GM12878 (cell line): ENCODE data around the gene ZWILCH. TPM values are rescaled to one million over a fixed set of nuclear protein-coding genes. Genes with fewer than 3 reads are reported as not detected.

Source experiments
- BHLHE40 ChIP-seq, 2 experiments: fragments of 450-650 bp in 1 of 2; IDR thresholded peaks; 2 replicates each; pipeline ENCODE4 v1.6.1; 2011 to 2017; ENCODE audit warnings: low read depth in 2 of 2, borderline replicate concordance in 1 of 2, improper control_type of control experiment in 1 of 2, low read length in 1 of 2, mild to moderate bottlenecking in 1 of 2
- ESRRA ChIP-seq: IDR thresholded peaks from 2 replicates; pipeline ENCODE4 v1.6.1; 2012; ENCODE audit warnings: mild to moderate bottlenecking, low read length, improper control_type of control experiment
- IKZF2 ChIP-seq, 2 experiments: fragments of 450-650 bp; IDR thresholded peaks; 2 replicates each; pipeline ENCODE4 v1.6.1; 2017; ENCODE audit warnings: mild to moderate bottlenecking in 2 of 2, moderate library complexity in 2 of 2
- KLF5 ChIP-seq: fragments of 450-650 bp; IDR thresholded peaks from 2 replicates; pipeline ENCODE4 v1.6.1; 2014; ENCODE audit warnings: mild to moderate bottlenecking; ENCODE audit not compliant: partially characterized antibody
- POLR2AphosphoS5 ChIP-seq: IDR thresholded peaks from 2 replicates; pipeline ENCODE4 v1.6.1; 2011; ENCODE audit warnings: mild to moderate bottlenecking, low read length, inconsistent platforms
- RCOR1 ChIP-seq: conservative IDR thresholded peaks from 2 replicates; pipeline ENCODE4 v1.6.1; 2012; ENCODE audit warnings: low read depth, low read length, improper control_type of control experiment
- WRNIP1 ChIP-seq: IDR thresholded peaks from 2 replicates; pipeline ENCODE4 v1.6.1; 2011; ENCODE audit warnings: low read depth, low read length, improper control_type of control experiment, borderline replicate concordance
- ZNF217 ChIP-seq: fragments of 450-650 bp; IDR thresholded peaks from 2 replicates; pipeline ENCODE4 v1.6.1; 2017; ENCODE audit warnings: antibody characterized with exemption, mild to moderate bottlenecking
- polyA plus RNA-seq, 11 experiments: library from polyadenylated mRNA; depleted of rRNA in 4 of 11; unstranded in 6 of 11; stranded (reverse) in 5 of 11; fragments of >200 nt; fragmentation: Nextera tagmentation in 4 of 11; fragmentation: Illumina TruSeq in 1 of 11; extraction: Ambion mirVana in 4 of 11; extraction: Trizol in 1 of 11; gene quantifications; 1 replicate in 1 of 11; 2 replicates in 10 of 11; pipeline versions ENCODE4 v1.2.1 to v1.2.3, GENCODE V29; 2011 to 2016; ENCODE audit warnings: inconsistent platforms in 2 of 11, missing spikeins in 2 of 11, low read depth in 1 of 11
- total RNA-seq, 4 experiments: library from RNA; depleted of rRNA in 3 of 4; stranded (reverse); fragments of >200 nt in 3 of 4; fragmentation: Illumina TruSeq in 1 of 4; extraction: Trizol in 1 of 4; gene quantifications; 2 replicates each; pipeline versions ENCODE4 v1.2.1 to v1.2.3, GENCODE V29; 2013 to 2021
- TF ChIP-seq, protein P1 (sequence below): fragments of 450-650 bp; formaldehyde crosslinking; IDR thresholded peaks from 2 replicates; pipeline ENCODE4 v1.4.0; 2020; ENCODE audit warnings: mild to moderate bottlenecking, moderate library complexity
- TF ChIP-seq, protein P2 (sequence below): IDR thresholded peaks from 2 replicates; pipeline ENCODE4 v1.6.1; 2011; ENCODE audit warnings: low read depth, low read length, improper control_type of control experiment, borderline replicate concordance
- TF ChIP-seq, protein P3 (sequence below): fragments of 450-650 bp; IDR thresholded peaks from 2 replicates; pipeline ENCODE4 v1.6.1; 2017; ENCODE audit warnings: borderline replicate concordance
- TF ChIP-seq, protein P4 (sequence below): fragments of 450-650 bp; IDR thresholded peaks from 2 replicates; pipeline ENCODE4 v1.6.1; 2017; ENCODE audit warnings: low read depth, mild to moderate bottlenecking, moderate library complexity
- TF ChIP-seq, protein P5 (sequence below): IDR thresholded peaks from 2 replicates; pipeline ENCODE4 v1.6.1; 2011; ENCODE audit warnings: low read depth, mild to moderate bottlenecking, low read length, moderate library complexity, borderline replicate concordance; ENCODE audit errors: extremely low read depth

ZWILCH gene
- total and polyA plus RNA-seq, 10 of the 15 experiments (the other 5 are each of a cell fraction or from before 2014, with no cell fraction given) = 15.6 to 73.9 (median 32.4) TPM

DNA sequence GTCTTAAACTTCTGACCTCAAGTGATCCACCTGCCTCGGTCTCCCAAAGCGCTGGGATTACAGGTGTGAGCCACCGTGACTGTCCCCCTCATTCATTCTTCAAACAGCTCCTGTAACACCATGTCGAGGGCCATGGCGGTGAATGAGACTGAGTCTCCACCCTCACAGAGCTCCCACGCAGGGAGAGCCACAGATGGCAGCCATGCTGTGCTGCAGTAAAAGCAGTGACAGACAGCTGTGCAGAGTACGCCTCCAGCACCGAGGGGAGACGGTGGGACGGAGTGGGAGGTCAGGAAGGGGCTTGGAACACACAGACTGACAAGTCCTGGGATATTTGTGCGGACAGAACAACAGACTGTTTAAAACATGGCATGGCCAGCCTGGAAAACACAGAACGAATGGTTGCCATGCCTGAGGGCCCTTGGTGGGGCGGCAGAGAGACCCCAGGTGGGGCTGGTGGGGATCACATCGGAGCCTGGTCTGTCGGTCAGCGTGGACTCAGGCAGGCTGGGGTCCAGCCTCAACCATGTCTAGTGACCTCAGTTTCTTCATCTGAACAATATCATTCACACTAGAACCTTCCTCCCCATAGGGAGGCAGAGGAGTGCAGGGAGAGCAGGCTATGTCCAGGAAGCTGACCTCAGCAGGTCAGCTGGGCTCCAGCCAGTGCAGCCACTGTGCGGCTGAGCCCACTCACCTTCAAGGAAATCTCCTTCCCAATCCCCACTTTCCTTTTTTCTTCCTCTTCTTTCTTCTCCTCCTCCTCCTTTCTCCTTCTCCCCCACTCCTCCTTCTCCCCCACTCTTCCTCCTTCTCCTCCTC is 81.2 kb downstream of the ZWILCH start (continued):
- TF ChIP-seq, protein P1, sequence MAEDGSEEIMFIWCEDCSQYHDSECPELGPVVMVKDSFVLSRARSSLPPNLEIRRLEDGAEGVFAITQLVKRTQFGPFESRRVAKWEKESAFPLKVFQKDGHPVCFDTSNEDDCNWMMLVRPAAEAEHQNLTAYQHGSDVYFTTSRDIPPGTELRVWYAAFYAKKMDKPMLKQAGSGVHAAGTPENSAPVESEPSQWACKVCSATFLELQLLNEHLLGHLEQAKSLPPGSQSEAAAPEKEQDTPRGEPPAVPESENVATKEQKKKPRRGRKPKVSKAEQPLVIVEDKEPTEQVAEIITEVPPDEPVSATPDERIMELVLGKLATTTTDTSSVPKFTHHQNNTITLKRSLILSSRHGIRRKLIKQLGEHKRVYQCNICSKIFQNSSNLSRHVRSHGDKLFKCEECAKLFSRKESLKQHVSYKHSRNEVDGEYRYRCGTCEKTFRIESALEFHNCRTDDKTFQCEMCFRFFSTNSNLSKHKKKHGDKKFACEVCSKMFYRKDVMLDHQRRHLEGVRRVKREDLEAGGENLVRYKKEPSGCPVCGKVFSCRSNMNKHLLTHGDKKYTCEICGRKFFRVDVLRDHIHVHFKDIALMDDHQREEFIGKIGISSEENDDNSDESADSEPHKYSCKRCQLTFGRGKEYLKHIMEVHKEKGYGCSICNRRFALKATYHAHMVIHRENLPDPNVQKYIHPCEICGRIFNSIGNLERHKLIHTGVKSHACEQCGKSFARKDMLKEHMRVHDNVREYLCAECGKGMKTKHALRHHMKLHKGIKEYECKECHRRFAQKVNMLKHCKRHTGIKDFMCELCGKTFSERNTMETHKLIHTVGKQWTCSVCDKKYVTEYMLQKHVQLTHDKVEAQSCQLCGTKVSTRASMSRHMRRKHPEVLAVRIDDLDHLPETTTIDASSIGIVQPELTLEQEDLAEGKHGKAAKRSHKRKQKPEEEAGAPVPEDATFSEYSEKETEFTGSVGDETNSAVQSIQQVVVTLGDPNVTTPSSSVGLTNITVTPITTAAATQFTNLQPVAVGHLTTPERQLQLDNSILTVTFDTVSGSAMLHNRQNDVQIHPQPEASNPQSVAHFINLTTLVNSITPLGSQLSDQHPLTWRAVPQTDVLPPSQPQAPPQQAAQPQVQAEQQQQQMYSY = no peak
- TF ChIP-seq KLF5 (no peak), BHLHE40 (IDR thresholded peaks at IDR 0.05; ENCODE audit: borderline replicate concordance in 1 of 2, low read depth in 2 of 2, low read length in 1 of 2) (no peak), IKZF2 (IDR thresholded peaks at IDR 0.05) (no peak), POLR2AphosphoS5 (no peak), ESRRA (no peak), WRNIP1 (no peak), RCOR1 (no peak), ZNF217 (no peak)
- TF ChIP-seq, protein P2, sequence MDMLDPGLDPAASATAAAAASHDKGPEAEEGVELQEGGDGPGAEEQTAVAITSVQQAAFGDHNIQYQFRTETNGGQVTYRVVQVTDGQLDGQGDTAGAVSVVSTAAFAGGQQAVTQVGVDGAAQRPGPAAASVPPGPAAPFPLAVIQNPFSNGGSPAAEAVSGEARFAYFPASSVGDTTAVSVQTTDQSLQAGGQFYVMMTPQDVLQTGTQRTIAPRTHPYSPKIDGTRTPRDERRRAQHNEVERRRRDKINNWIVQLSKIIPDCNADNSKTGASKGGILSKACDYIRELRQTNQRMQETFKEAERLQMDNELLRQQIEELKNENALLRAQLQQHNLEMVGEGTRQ = no peak
- TF ChIP-seq, protein P3, sequence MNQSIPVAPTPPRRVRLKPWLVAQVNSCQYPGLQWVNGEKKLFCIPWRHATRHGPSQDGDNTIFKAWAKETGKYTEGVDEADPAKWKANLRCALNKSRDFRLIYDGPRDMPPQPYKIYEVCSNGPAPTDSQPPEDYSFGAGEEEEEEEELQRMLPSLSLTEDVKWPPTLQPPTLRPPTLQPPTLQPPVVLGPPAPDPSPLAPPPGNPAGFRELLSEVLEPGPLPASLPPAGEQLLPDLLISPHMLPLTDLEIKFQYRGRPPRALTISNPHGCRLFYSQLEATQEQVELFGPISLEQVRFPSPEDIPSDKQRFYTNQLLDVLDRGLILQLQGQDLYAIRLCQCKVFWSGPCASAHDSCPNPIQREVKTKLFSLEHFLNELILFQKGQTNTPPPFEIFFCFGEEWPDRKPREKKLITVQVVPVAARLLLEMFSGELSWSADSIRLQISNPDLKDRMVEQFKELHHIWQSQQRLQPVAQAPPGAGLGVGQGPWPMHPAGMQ = no peak
- TF ChIP-seq, protein P4, sequence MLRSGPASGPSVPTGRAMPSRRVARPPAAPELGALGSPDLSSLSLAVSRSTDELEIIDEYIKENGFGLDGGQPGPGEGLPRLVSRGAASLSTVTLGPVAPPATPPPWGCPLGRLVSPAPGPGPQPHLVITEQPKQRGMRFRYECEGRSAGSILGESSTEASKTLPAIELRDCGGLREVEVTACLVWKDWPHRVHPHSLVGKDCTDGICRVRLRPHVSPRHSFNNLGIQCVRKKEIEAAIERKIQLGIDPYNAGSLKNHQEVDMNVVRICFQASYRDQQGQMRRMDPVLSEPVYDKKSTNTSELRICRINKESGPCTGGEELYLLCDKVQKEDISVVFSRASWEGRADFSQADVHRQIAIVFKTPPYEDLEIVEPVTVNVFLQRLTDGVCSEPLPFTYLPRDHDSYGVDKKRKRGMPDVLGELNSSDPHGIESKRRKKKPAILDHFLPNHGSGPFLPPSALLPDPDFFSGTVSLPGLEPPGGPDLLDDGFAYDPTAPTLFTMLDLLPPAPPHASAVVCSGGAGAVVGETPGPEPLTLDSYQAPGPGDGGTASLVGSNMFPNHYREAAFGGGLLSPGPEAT = no peak
- TF ChIP-seq, protein P5, sequence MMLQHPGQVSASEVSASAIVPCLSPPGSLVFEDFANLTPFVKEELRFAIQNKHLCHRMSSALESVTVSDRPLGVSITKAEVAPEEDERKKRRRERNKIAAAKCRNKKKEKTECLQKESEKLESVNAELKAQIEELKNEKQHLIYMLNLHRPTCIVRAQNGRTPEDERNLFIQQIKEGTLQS = no peak
